Right lobe of liver (tissue), 6 donors: ENCODE measurements around the gene SPATA1. TPM values are rescaled to one million over a fixed set of nuclear protein-coding genes. Genes with fewer than 3 reads are reported as not detected.
"Not testable (repeated sequence)": the region's sequence is repeated elsewhere in the genome, so short reads cannot be mapped to it uniquely, and the experiment has no call there.

Experiments used
- ATAC-seq, 4 donors: fragments of 200-7000 bp; cut with Tn5 transposase; one replicate each; pipeline ENCODE4 v1.9.1; 2020; ENCODE audit warnings: mild to moderate bottlenecking in 4 of 4, moderate library complexity in 4 of 4
- DNase-seq, 3 donors: peaks; one replicate each; pipeline ENCODE4 v3.0.0-alpha.2; 2020
- H3K27ac ChIP-seq, 3 donors: fragments of 200-600 bp; one replicate each; pipeline ENCODE4 v1.8.0; 2022
- H3K27me3 ChIP-seq, 2 donors: fragments of 200-600 bp; one replicate each; pipeline ENCODE4 v1.8.0; 2022
- H3K36me3 ChIP-seq, 4 donors: fragments of 200-600 bp; sonication (generic) in 1 of 4; one replicate each; pipeline versions ENCODE4 v1.5.1 to v1.8.0; 2017 to 2022; ENCODE audit warnings: control low read depth in 1 of 4
- H3K4me1 ChIP-seq, 4 donors: fragments of 200-600 bp; sonication (generic) in 1 of 4; one replicate each; pipeline versions ENCODE4 v1.5.1 to v1.8.0; 2017 to 2022; ENCODE audit warnings: control low read depth in 1 of 4
- H3K4me3 ChIP-seq, 3 donors: fragments of 200-600 bp; one replicate each; pipeline ENCODE4 v1.8.0; 2022
- H3K9me3 ChIP-seq, 4 donors: fragments of 200-600 bp; sonication (generic) in 1 of 4; one replicate each; pipeline versions ENCODE4 v1.5.1 to v1.8.0; 2017 to 2022; ENCODE audit warnings: control low read depth in 1 of 4
- CTCF ChIP-seq, 4 donors: fragments of 200-600 bp in 3 of 4; fragments of 450-650 bp in 1 of 4; IDR thresholded peaks; one replicate each; pipeline versions ENCODE4 v1.5.1 to v1.8.0; 2016 to 2022; ENCODE audit warnings: antibody characterized with exemption in 4 of 4, mild to moderate bottlenecking in 2 of 4
- POLR2A ChIP-seq: fragments of 450-650 bp; IDR thresholded peaks from one replicate; pipeline ENCODE4 v1.6.1; 2017; ENCODE audit warnings: antibody characterized with exemption, mild to moderate bottlenecking
- WGBS: methylation state at CpG from one replicate; pipeline ENCODE4 v1.1.6; 2018; ENCODE audit warnings: low coverage, low lambda C conversion rate; ENCODE audit not compliant: insufficient coverage; ENCODE audit errors: missing lambda C conversion rate; 5-methylcytosine and 5-hydroxymethylcytosine counted together
- intact Hi-C, 2 donors: fragments of 100-400 bp; cut with DNase I; formaldehyde crosslinking; loops; one replicate each; pipeline versions ENCODE4 v1.11.2 to v1.14.1; 2022
- total RNA-seq, 6 experiments: library from RNA; depleted of rRNA in 2 of 6; stranded (reverse); fragments of >200 nt in 2 of 6; fragmentation: NEBNext Ultra II Directional in 3 of 6; extraction: Animal tissue kit (Norgen Biotek cat#: 25700) in 3 of 6; gene quantifications; one replicate each; pipeline versions ENCODE4 v1.1.0 to v1.2.4, GENCODE V29; 2016 to 2023
- donor health status: DM: no; HTN: yes; CAD: no.
- donor health status: DM: no; HTN: no; CAD: no.
- donor health status: DM: no; HTN: no; CAD: no.
- donor health status: DM: no; HTN: yes; CAD: no.
- donor health status: DM: no; HTN: yes; CAD: no.

SPATA1 gene
- total RNA-seq, 6 experiments from 2014 or later: 0.31 to 1.7 (median 0.92) TPM

GRCh38 chr1:84584126-84584525 is 77.9 kb downstream of the SPATA1 start:
- intact Hi-C loops: no loop called here
- Histone ChIP-seq H3K4me1 (no peaks in the 10 kb centered on the region), H3K36me3 (no peaks in the 10 kb centered on the region), H3K4me3 (no peak overlapping the region), H3K9me3 (no peaks in the 10 kb centered on the region), H3K27ac (no peak overlapping the region), H3K27me3 (no peaks in the 10 kb centered on the region)
- DNase-seq (no peak), ATAC-seq (no peak)
- no peak for TF ChIP-seq POLR2A
- TF ChIP-seq CTCF (IDR thresholded peaks at IDR 0.05): no peak
- 70% methylated on average over 2 of the region's 2 CpGs for WGBS

GRCh38 chr1:84585803-84586202 is 79.6 kb downstream of the SPATA1 start:
- DNase-seq: no peak
- Histone ChIP-seq H3K4me1 (no peaks in the 10 kb centered on the region), H3K9me3 (no peaks in the 10 kb centered on the region), H3K4me3 (no peak overlapping the region), H3K27ac (no peak overlapping the region), H3K27me3 (no peaks in the 10 kb centered on the region), H3K36me3 (no peaks in the 10 kb centered on the region)
- no peak for ATAC-seq
- TF ChIP-seq POLR2A: no peak
- WGBS: 17% methylated on average over 1 of the region's 1 CpG
- intact Hi-C loops: no loop called here

GRCh38 chr1:84587099-84587498 is 80.9 kb downstream of the SPATA1 start:
- intact Hi-C loops: no loop called here
- 72% methylated on average over 3 of the region's 3 CpGs for WGBS

DNA sequence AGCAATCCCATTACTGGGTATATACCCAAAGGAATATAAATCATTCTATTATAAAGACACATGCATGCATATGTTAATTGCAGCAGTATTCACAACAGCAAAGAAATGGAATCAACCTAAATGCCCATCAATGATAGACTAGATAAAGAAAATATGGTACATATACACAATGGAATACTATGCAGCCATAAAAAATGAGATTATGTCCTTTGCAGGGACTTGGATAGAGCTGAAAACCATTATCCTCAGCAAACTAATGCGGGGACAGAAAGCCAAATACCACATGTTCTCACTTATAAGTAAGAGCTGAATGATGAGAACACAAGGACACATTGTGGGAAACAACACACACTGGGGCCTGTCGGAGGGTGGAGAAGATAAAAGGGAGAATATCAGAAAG is 88.8 kb downstream of the SPATA1 start:
- ATAC-seq, H3K4me1 ChIP-seq, intact Hi-C loops, H3K27ac ChIP-seq, DNase-seq, H3K9me3 ChIP-seq, H3K4me3 ChIP-seq, H3K36me3 ChIP-seq, H3K27me3 ChIP-seq: not testable (repeated sequence)
- WGBS: 78% methylated on average over 2 of the region's 2 CpGs

More at GRCh38 chr1:84587099-84587498, 80.9 kb downstream of the SPATA1 start:
- ATAC-seq (no peak), DNase-seq (no peak)
- Histone ChIP-seq H3K27ac (no peak overlapping the region), H3K9me3 (no peaks in the 10 kb centered on the region), H3K4me1 (no peaks in the 10 kb centered on the region), H3K36me3 (no peaks in the 10 kb centered on the region), H3K27me3 (no peaks in the 10 kb centered on the region), H3K4me3 (no peak overlapping the region)
- TF ChIP-seq POLR2A: no peak
- no peak for TF ChIP-seq CTCF (IDR thresholded peaks at IDR 0.05)

DNA sequence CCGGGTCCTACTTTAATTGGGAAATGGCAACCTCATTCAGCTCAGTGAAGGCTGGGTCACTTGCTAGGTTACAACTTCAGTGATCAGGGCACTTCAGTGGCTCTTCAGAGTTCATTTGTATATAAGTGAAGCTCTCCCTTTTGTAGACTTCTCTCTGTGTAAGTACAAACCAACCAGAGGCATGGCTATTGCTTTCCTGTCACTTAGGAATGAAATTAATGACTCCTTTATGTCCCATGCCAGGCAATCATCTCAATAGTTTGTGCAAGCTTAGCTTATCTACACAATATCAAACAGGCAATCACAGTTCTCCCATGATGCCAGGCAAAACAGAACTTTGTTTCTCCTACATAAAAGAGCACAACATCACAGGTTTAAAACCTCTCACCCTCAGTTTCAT is 90.8 kb downstream of the SPATA1 start:
- Histone ChIP-seq H3K27me3 (no peaks in the 10 kb centered on the region), H3K27ac (no peak overlapping the region), H3K9me3 (no peaks in the 10 kb centered on the region), H3K36me3 (no peaks in the 10 kb centered on the region), H3K4me1 (no peaks in the 10 kb centered on the region), H3K4me3 (no peak overlapping the region)
- intact Hi-C loops: no loop called here
- no CpG with 5 or more reads among the region's 1 CpG for WGBS
- ATAC-seq: no peak
- no peak for DNase-seq
- TF ChIP-seq CTCF (IDR thresholded peaks at IDR 0.05) (no peak), POLR2A (no peak)

DNA sequence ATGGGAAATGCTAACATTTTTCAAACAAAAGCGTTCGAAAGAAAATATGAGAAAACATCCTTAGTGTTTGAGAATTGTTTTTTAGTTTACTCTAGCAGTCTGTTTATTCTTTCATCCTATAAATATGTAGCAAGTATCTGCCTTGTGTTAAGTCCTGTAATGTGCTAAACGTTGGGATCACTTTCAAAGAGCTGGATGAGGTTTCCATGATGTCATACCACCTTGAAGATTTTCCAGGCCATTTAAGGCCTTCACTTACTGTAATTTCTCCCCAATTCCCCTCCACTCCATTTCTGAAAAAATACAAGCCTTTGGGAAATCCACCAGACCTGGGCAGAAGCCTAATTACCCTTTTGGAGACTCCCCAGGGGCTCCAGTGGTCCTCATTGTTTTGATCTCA is 92.2 kb downstream of the SPATA1 start:
- H3K27me3 ChIP-seq: no peaks in the 10 kb centered on the region
- 61% methylated on average over 3 of the region's 3 CpGs for WGBS
- intact Hi-C loops: no loop called here
- no peaks in the 10 kb centered on the region for H3K36me3 ChIP-seq
- TF ChIP-seq CTCF (IDR thresholded peaks at IDR 0.05) (no peak), POLR2A (no peak)
- no peak overlapping the region for H3K4me3 ChIP-seq
- no peak for ATAC-seq
- no peaks in the 10 kb centered on the region for H3K9me3 ChIP-seq
- DNase-seq: no peak
- no peaks in the 10 kb centered on the region for H3K4me1 ChIP-seq
- H3K27ac ChIP-seq: no peak overlapping the region
